GM12874 (cell line): ENCODE data around the gene FRMD4A.

Experiments
- TF ChIP-seq, protein P1 (sequence below): IDR thresholded peaks from 2 replicates; pipeline ENCODE4 v1.5.1; 2011; ENCODE audit warnings: low read depth, mild to moderate bottlenecking, control low read depth, low read length, moderate library complexity; ENCODE audit not compliant: insufficient read depth

Gene FRMD4A

DNA sequence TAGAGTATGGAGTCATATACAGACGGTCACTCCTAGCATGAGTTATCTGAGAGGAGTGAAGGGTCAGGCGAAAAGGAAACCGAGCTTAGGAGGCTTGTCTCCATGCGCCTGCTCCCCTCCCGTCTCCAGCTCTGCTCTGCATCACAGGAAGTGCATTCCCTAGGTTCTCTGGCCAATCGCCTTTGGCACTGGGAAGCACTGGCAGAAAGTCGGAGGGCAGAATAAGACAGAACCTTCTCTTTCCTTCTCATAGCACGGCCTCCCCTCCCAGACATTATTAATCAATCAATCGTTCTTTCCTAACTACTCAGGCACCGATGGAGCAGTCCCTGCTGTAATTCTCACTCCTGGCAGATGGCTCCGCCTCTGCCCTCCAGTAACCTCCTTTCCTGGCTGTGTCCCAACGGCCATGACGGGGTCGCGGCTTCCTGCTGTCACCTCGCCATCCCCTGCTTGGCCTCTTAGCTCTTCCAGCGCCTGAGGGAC lies 177.1 kb downstream of the FRMD4A start:
- TF ChIP-seq, protein P1, sequence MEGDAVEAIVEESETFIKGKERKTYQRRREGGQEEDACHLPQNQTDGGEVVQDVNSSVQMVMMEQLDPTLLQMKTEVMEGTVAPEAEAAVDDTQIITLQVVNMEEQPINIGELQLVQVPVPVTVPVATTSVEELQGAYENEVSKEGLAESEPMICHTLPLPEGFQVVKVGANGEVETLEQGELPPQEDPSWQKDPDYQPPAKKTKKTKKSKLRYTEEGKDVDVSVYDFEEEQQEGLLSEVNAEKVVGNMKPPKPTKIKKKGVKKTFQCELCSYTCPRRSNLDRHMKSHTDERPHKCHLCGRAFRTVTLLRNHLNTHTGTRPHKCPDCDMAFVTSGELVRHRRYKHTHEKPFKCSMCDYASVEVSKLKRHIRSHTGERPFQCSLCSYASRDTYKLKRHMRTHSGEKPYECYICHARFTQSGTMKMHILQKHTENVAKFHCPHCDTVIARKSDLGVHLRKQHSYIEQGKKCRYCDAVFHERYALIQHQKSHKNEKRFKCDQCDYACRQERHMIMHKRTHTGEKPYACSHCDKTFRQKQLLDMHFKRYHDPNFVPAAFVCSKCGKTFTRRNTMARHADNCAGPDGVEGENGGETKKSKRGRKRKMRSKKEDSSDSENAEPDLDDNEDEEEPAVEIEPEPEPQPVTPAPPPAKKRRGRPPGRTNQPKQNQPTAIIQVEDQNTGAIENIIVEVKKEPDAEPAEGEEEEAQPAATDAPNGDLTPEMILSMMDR = no peak

GRCh38 chr10:14151571-14151970 lies 179.2 kb downstream of the FRMD4A start:
- TF ChIP-seq, protein P1 = no peak

- TF ChIP-seq, protein P1 = no peak
Measured at GRCh38 chr10:14150526-14150925, 180.2 kb downstream of the FRMD4A start.

GRCh38 chr10:14146501-14146900 lies 184.2 kb downstream of the FRMD4A start:
- TF ChIP-seq, protein P1 = no peak

GRCh38 chr10:14146025-14146424 lies 184.7 kb downstream of the FRMD4A start:
- TF ChIP-seq, protein P1 = no peak

GRCh38 chr10:14144451-14144850 lies 186.3 kb downstream of the FRMD4A start:
- TF ChIP-seq, protein P1 = no peak

DNA sequence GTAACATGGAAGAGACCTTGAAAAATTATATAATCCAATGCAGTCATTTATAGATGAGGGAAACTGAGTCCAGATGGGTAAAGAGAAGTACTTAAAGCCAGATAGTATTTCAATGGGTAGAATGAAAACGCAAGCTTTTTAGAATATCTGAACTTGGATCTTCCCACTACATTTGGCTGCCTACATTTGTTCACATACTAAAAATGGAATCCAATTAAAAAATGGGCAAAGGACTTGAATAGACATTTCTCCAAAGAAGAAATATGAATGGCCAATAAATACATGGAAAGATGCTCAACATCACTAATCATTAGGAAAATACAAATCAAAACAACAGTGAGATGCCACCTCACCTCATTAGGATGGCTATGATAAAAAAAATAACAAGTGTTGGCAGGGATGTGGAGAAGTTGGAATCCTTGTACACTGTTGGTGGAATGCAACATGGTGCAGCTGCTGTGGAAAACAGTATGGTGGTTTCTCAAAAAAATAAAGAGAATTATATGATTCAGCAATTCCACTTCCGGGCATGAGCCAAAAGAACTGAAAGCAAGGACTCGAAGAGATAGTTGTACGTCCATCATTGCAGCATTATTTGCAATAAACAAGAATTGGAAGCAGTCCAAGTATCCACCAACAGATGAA lies 188.0 kb downstream of the FRMD4A start:
- TF ChIP-seq, protein P1 = no peak
